AG09319 (cell line): Measurements from ENCODE around the gene SDS.

Experiments used
- DNase-seq: peaks from one replicate; pipeline ENCODE4 v3.0.0-alpha.2; 2010; ENCODE audit warnings: low read depth; ENCODE audit errors: extremely low read depth
- TF ChIP-seq, protein P1 (sequence below): IDR thresholded peaks from 2 replicates; pipeline ENCODE4 v1.5.1; 2011; ENCODE audit warnings: low read depth, mild to moderate bottlenecking, inconsistent platforms, low read length, moderate library complexity

The SDS gene

DNA sequence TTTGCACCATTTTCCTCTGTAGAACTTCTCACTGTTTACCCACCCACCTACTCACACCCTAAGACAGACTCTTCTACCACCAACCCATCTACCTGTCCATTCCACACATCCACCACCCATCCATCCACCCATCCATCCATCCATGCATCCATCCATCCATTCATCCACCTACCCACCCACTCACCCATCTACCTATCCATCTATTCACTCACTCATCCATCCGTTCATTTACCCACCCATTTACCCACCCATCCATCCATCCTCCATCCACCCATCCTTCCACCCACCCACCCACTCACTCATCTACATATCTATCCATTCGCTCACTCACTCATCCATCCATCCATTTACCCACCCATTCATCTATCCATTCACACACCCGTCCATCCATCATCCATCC lies 30.2 kb downstream of the SDS start:
- DNase-seq = no peak
- TF ChIP-seq, protein P1, sequence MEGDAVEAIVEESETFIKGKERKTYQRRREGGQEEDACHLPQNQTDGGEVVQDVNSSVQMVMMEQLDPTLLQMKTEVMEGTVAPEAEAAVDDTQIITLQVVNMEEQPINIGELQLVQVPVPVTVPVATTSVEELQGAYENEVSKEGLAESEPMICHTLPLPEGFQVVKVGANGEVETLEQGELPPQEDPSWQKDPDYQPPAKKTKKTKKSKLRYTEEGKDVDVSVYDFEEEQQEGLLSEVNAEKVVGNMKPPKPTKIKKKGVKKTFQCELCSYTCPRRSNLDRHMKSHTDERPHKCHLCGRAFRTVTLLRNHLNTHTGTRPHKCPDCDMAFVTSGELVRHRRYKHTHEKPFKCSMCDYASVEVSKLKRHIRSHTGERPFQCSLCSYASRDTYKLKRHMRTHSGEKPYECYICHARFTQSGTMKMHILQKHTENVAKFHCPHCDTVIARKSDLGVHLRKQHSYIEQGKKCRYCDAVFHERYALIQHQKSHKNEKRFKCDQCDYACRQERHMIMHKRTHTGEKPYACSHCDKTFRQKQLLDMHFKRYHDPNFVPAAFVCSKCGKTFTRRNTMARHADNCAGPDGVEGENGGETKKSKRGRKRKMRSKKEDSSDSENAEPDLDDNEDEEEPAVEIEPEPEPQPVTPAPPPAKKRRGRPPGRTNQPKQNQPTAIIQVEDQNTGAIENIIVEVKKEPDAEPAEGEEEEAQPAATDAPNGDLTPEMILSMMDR = no peak

GRCh38 chr12:113372371-113372770 lies 31.3 kb downstream of the SDS start:
- DNase-seq = no peak
- TF ChIP-seq, protein P1 = no peak

DNA sequence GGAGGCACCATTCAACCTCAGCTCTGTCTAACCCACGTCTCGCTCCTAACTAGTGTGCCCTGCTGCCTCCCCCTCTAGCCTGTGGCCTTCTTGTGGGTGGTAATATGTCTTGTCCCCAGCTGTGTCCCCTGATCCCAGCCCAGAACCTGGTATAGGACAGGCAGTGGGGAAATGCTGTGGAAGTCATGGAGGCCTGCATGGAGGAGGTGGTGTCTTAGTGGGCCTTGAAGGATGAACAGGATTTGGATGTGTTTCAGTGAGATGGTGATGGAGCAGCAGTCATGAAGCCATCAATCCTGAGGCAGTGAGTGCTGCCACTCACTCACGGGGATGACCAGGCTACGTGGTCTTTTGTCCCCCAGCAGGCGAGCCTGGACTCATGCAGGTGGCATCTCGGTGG lies 31.9 kb downstream of the SDS start:
- no peak for DNase-seq
- TF ChIP-seq, protein P1 = no peak

DNA sequence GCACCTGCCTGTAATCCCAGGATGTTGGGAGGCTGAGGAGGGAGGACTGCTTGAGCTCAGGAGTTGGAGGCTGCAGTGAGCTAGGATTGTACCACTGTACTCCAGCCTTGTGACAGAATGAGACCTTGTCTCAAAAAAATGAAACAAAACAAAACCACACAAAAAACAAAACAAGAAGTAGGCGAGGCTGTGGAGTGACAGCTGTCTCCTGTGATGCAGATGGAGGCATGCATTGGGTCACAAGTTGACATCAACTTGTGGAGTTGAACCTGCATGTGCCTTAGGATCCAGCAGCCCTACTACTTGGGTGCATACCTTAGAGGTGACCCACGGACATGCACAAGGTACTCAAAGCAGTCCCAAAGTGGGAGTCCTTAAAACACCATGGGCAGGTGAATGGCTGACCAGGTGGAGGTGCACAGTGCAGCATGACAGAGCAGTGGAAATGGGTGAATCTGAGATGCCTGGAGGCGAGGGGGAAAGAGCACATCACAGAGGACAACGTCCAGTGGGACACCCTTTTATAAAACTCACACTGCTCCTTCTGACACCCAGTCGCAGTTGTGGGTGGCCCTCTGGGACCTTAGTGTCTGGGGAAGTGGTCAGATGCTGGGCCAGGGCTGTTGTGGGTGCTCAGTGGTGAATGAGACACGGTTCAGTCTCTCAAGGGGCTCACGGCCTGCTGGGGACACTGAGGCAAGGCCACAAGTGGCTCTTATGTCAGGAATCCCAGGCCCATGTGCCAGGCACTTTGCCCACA lies 32.6 kb downstream of the SDS start:
- TF ChIP-seq, protein P1 = no peak

GRCh38 chr12:113369391-113369985 lies 34.2 kb downstream of the SDS start:
- no peak for DNase-seq
- TF ChIP-seq, protein P1 = no peak

More for the DNA sequence above, 32.6 kb downstream of the SDS start:
- DNase-seq = no peak

DNA sequence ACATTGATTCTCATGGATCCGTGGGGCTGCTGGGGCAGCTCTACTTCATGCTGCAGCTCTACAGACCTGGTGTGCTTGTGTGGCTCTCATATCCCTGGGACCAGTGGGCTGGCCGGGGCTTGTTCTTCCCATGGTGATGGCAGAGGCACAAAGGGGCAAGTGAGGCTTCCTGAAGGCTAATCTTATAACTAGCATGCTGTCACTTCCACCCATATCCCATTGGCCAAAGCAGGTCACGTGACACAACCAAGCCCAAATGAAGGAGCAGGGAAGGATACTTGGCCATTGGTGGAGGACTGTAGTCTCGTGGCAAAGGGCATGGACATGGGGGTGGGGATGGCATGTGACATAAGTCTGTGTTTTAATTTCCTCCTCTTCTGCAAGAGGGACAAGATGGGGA lies 35.4 kb downstream of the SDS start:
- DNase-seq = no peak
- TF ChIP-seq, protein P1 = no peak

GRCh38 chr12:113366827-113367226 lies 36.9 kb downstream of the SDS start:
- TF ChIP-seq, protein P1 = no peak
- no peak for DNase-seq
